CD14-positive monocyte (primary cell): Measurements from ENCODE around the gene COL10A1. TPM values are rescaled to one million over a fixed set of nuclear protein-coding genes. Genes with fewer than 3 reads are reported as not detected.

Experiments used
- DNase-seq, 3 donors: peaks; one replicate each; pipeline ENCODE4 v3.0.0-alpha.2; 2011 to 2022
- H2AFZ ChIP-seq: 2 replicates; pipeline ENCODE4 v1.6.0; 2012; ENCODE audit warnings: mild to moderate bottlenecking, low read depth, low read length, inconsistent platforms; ENCODE audit not compliant: insufficient read depth, poor library complexity, severe bottlenecking
- H3K27ac ChIP-seq, 2 donors: 1 replicate in 1 of 2; 2 replicates in 1 of 2; pipeline ENCODE4 v1.5.1; 2012 to 2013; ENCODE audit warnings: low read length in 2 of 2, control low read depth in 1 of 2, inconsistent platforms in 1 of 2, low read depth in 1 of 2, mild to moderate bottlenecking in 1 of 2
- H3K27me3 ChIP-seq, 2 donors: one replicate each; pipeline versions ENCODE4 v1.6.0 to v1.6.1; 2011 to 2013; ENCODE audit warnings: low read length in 2 of 2; ENCODE audit not compliant: control insufficient read depth in 2 of 2, insufficient read depth in 2 of 2
- H3K36me3 ChIP-seq, 2 donors: replicated peaks in 1 of 2; 1 replicate in 1 of 2; 2 replicates in 1 of 2; pipeline versions ENCODE4 v1.5.1 to v1.6.1; 2012 to 2013; ENCODE audit warnings: low read length in 2 of 2, control low read depth in 1 of 2, inconsistent platforms in 1 of 2, mild to moderate bottlenecking in 1 of 2; ENCODE audit not compliant: insufficient read depth in 2 of 2, control insufficient read depth in 1 of 2
- H3K4me1 ChIP-seq, 2 donors: 1 replicate in 1 of 2; 2 replicates in 1 of 2; pipeline versions ENCODE4 v1.5.1 to v1.6.1; 2012 to 2013; ENCODE audit warnings: low read length in 2 of 2, control low read depth in 1 of 2, inconsistent platforms in 1 of 2, mild to moderate bottlenecking in 1 of 2, moderate library complexity in 1 of 2; ENCODE audit not compliant: insufficient read depth in 2 of 2, control insufficient read depth in 1 of 2
- H3K4me2 ChIP-seq: replicated peaks from 2 replicates; pipeline ENCODE3; 2012; ENCODE audit warnings: low read length, moderate library complexity, mild to moderate bottlenecking; ENCODE audit not compliant: poor library complexity, severe bottlenecking; ENCODE audit errors: extremely low read depth
- H3K4me3 ChIP-seq, 3 experiments: fragments of 200-600 bp in 1 of 3; sonication (generic) in 1 of 3; replicated peaks in 1 of 3; 1 replicate in 2 of 3; 2 replicates in 1 of 3; pipeline ENCODE4 v1.5.1; 2011 to 2013; ENCODE audit warnings: low read length in 3 of 3, mild to moderate bottlenecking in 3 of 3, control low read depth in 2 of 3, low read depth in 2 of 3, inconsistent platforms in 1 of 3, moderate library complexity in 1 of 3
- H3K79me2 ChIP-seq: 2 replicates; pipeline ENCODE4 v1.6.0; 2012; ENCODE audit warnings: mild to moderate bottlenecking, control low read depth, inconsistent platforms, low read length, moderate library complexity; ENCODE audit not compliant: insufficient read depth
- H3K9ac ChIP-seq: 2 replicates; pipeline ENCODE4 v1.6.0; 2017; ENCODE audit warnings: low read length, mild to moderate bottlenecking; ENCODE audit not compliant: insufficient read depth, poor library complexity, severe bottlenecking
- H3K9me3 ChIP-seq, 2 donors: replicated peaks in 1 of 2; 1 replicate in 1 of 2; 2 replicates in 1 of 2; pipeline versions ENCODE4 v1.5.1 to v1.6.1; 2012 to 2013; ENCODE audit warnings: low read length in 2 of 2, control low read depth in 1 of 2; ENCODE audit not compliant: control insufficient read depth in 1 of 2, insufficient read depth in 1 of 2
- H4K20me1 ChIP-seq: 2 replicates; pipeline ENCODE4 v1.6.0; 2012; ENCODE audit warnings: mild to moderate bottlenecking, low read length, control low read depth, moderate library complexity; ENCODE audit not compliant: insufficient read depth
- H3K27ac Mint-ChIP-seq, 7 donors: one replicate each; pipeline ENCODE4 v1.8.0; 2020; ENCODE audit warnings: mild to moderate bottlenecking in 7 of 7, mixed read lengths in 7 of 7, moderate library complexity in 6 of 7, inconsistent platforms in 2 of 7
- H3K27me3 Mint-ChIP-seq, 3 donors: one replicate each; pipeline ENCODE4 v1.8.0; 2021 to 2022; ENCODE audit warnings: low read depth in 3 of 3, mild to moderate bottlenecking in 3 of 3, mixed read lengths in 3 of 3, moderate library complexity in 3 of 3, inconsistent platforms in 1 of 3
- H3K36me3 Mint-ChIP-seq, 2 donors: one replicate each; pipeline ENCODE4 v1.8.0; 2020; ENCODE audit warnings: mixed read lengths in 2 of 2, inconsistent platforms in 1 of 2, mild to moderate bottlenecking in 1 of 2
- H3K4me1 Mint-ChIP-seq: one replicate; pipeline ENCODE4 v1.8.0; 2020; ENCODE audit warnings: mild to moderate bottlenecking, mixed read lengths
- H3K4me3 Mint-ChIP-seq, 2 donors: one replicate each; pipeline ENCODE4 v1.8.0; 2020; ENCODE audit warnings: mild to moderate bottlenecking in 2 of 2, mixed read lengths in 2 of 2, moderate library complexity in 1 of 2
- H3K9me3 Mint-ChIP-seq, 7 donors: one replicate each; pipeline ENCODE4 v1.8.0; 2020 to 2022; ENCODE audit warnings: mixed read lengths in 7 of 7, mild to moderate bottlenecking in 6 of 7, moderate library complexity in 6 of 7, inconsistent platforms in 2 of 7
- CTCF ChIP-seq: fragments of 200-600 bp; IDR thresholded peaks from one replicate; pipeline ENCODE4 v1.8.0; 2022; ENCODE audit warnings: antibody characterized with exemption, mild to moderate bottlenecking
- WGBS: methylation state at CpG from one replicate; pipeline ENCODE4 v1.1.5; 2013; ENCODE audit warnings: missing lambda C conversion rate; ENCODE audit not compliant: insufficient coverage; 5-methylcytosine and 5-hydroxymethylcytosine counted together
- intact Hi-C, 2 donors: fragments of 100-400 bp; cut with micrococcal nuclease; formaldehyde crosslinking; loops; one replicate each; pipeline versions ENCODE4 v1.15.0 to v1.15.1; 2023
- polyA plus RNA-seq, 3 donors: library from polyadenylated mRNA; depleted of rRNA in 1 of 3; unstranded in 2 of 3; stranded (reverse) in 1 of 3; fragments of 300-500 nt in 2 of 3; fragments of >200 nt in 1 of 3; fragmentation: Illumina TruSeq in 2 of 3; gene quantifications; 1 replicate in 2 of 3; 2 replicates in 1 of 3; pipeline ENCODE4 v1.2.3, GENCODE V29; 2012 to 2021

Gene COL10A1
- polyA plus RNA-seq, 3 donors = not detected

- Histone ChIP-seq H3K4me2 (no peak overlapping the region), H3K9ac (no peak overlapping the region), H3K4me3 (no peak overlapping the region), H2AFZ (no peak overlapping the region), H3K36me3 (no peaks in the 10 kb centered on the region), H3K4me1 (no peaks in the 10 kb centered on the region), H3K27ac (no peak overlapping the region), H3K27me3 (no peaks in the 10 kb centered on the region), H4K20me1 (no peaks in the 10 kb centered on the region), H3K79me2 (no peaks in the 10 kb centered on the region), H3K9me3 (no peaks in the 10 kb centered on the region)
- no peaks in the 10 kb centered on the region for H3K9me3 Mint-ChIP-seq
- intact Hi-C loops = no loop called here
- H3K4me3 Mint-ChIP-seq = no peak overlapping the region
- DNase-seq = no peak
- TF ChIP-seq CTCF = no peak
- H3K27me3 Mint-ChIP-seq = no peaks in the 10 kb centered on the region
- H3K27ac Mint-ChIP-seq = no peak overlapping the region
- 89% methylated on average over 1 of the region's 2 CpGs for WGBS
- H3K4me1 Mint-ChIP-seq = no peaks in the 10 kb centered on the region
- H3K36me3 Mint-ChIP-seq = peaks cover 0 to 3% of the 10 kb centered on the region in 2 donors
Observed at GRCh38 chr6:116154887-116155286, 29.0 kb upstream of the COL10A1 start.

- H3K27ac Mint-ChIP-seq = no peak overlapping the region
Observed at GRCh38 chr6:116152620-116153019, 26.7 kb upstream of the COL10A1 start.

More at GRCh38 chr6:116152620-116153019, 26.7 kb upstream of the COL10A1 start:
- Histone ChIP-seq H4K20me1 (no peaks in the 10 kb centered on the region), H2AFZ (no peak overlapping the region), H3K79me2 (no peaks in the 10 kb centered on the region), H3K4me1 (no peaks in the 10 kb centered on the region), H3K27me3 (no peaks in the 10 kb centered on the region), H3K9me3 (no peaks in the 10 kb centered on the region), H3K4me2 (no peak overlapping the region), H3K36me3 (no peaks in the 10 kb centered on the region), H3K4me3 (no peak overlapping the region), H3K27ac (no peak overlapping the region), H3K9ac (no peak overlapping the region)
- Mint-ChIP-seq H3K9me3 (no peaks in the 10 kb centered on the region), H3K4me1 (no peaks in the 10 kb centered on the region), H3K36me3 (peaks cover 0 to 3% of the 10 kb centered on the region in 2 donors), H3K4me3 (no peak overlapping the region), H3K27me3 (no peaks in the 10 kb centered on the region)
- WGBS = no CpG with 5 or more reads among the region's 1 CpG
- no peak for TF ChIP-seq CTCF
- DNase-seq = no peak
- intact Hi-C loops = no loop called here
